CD4-positive, alpha-beta memory T cell (primary cell): ENCODE data around the gene ABCB4. TPM values are rescaled to one million over a fixed set of nuclear protein-coding genes. Genes with fewer than 3 reads are reported as not detected.

Experiments used
- CTCF ChIA-PET: fragments of 350-600 bp; sonication (Branson Sonifier 250); formaldehyde crosslinking; loops from one replicate; lab custom pipeline; 2021; ENCODE audit warnings: inconsistent platforms; ENCODE audit not compliant: partially characterized antibody; lab: Charles Lee
- POLR2A ChIA-PET: fragments of 350-600 bp; sonication (Branson Sonifier 250); formaldehyde crosslinking; loops from one replicate; lab custom pipeline; 2021; ENCODE audit not compliant: partially characterized antibody; lab: Charles Lee
- DNase-seq, 5 donors: peaks; one replicate each; pipeline versions ENCODE4 v3.0.0 to v3.0.0-alpha.2; 2020 to 2022; ENCODE audit warnings: mixed read lengths in 1 of 5
- H3K27ac ChIP-seq: one replicate; pipeline ENCODE4 v1.7.0; 2013; ENCODE audit warnings: low read depth, low read length
- H3K27me3 ChIP-seq: 2 replicates; pipeline ENCODE4 v1.7.0; 2013; ENCODE audit warnings: mild to moderate bottlenecking, low read length, moderate library complexity; ENCODE audit not compliant: insufficient read depth
- H3K36me3 ChIP-seq: 2 replicates; pipeline ENCODE4 v1.7.0; 2013; ENCODE audit warnings: mild to moderate bottlenecking, low read length, moderate library complexity; ENCODE audit not compliant: insufficient read depth
- H3K4me1 ChIP-seq: 2 replicates; pipeline ENCODE4 v1.7.0; 2013; ENCODE audit warnings: mild to moderate bottlenecking, low read length, moderate library complexity; ENCODE audit not compliant: insufficient read depth
- H3K4me3 ChIP-seq, 2 donors: one replicate each; pipeline ENCODE4 v1.7.0; 2013; ENCODE audit warnings: low read length in 2 of 2, mild to moderate bottlenecking in 1 of 2
- H3K9me3 ChIP-seq, 2 donors: one replicate each; pipeline ENCODE4 v1.7.0; 2013; ENCODE audit warnings: low read length in 2 of 2, control low read depth in 1 of 2; ENCODE audit not compliant: control insufficient read depth in 1 of 2
- H3K27ac Mint-ChIP-seq, 7 donors: one replicate each; pipeline ENCODE4 v1.8.0; 2020 to 2021; ENCODE audit warnings: mixed read lengths in 7 of 7, mild to moderate bottlenecking in 6 of 7, inconsistent platforms in 3 of 7, moderate library complexity in 3 of 7
- H3K27me3 Mint-ChIP-seq, 2 donors: one replicate each; pipeline ENCODE4 v1.8.0; 2020 to 2021; ENCODE audit warnings: mixed read lengths in 2 of 2
- H3K36me3 Mint-ChIP-seq, 2 donors: one replicate each; pipeline ENCODE4 v1.8.0; 2020 to 2021; ENCODE audit warnings: mixed read lengths in 2 of 2, inconsistent platforms in 1 of 2, mild to moderate bottlenecking in 1 of 2
- H3K4me1 Mint-ChIP-seq, 4 donors: one replicate each; pipeline ENCODE4 v1.8.0; 2020 to 2021; ENCODE audit warnings: mixed read lengths in 4 of 4, mild to moderate bottlenecking in 1 of 4
- H3K4me3 Mint-ChIP-seq, 8 donors: one replicate each; pipeline ENCODE4 v1.8.0; 2020 to 2021; ENCODE audit warnings: mixed read lengths in 8 of 8, mild to moderate bottlenecking in 7 of 8, moderate library complexity in 6 of 8, inconsistent platforms in 3 of 8
- H3K9me3 Mint-ChIP-seq, 8 donors: one replicate each; pipeline ENCODE4 v1.8.0; 2020 to 2021; ENCODE audit warnings: mixed read lengths in 8 of 8, mild to moderate bottlenecking in 5 of 8, inconsistent platforms in 3 of 8, moderate library complexity in 1 of 8
- intact Hi-C: fragments of 100-400 bp; cut with micrococcal nuclease; formaldehyde crosslinking; loops from one replicate; pipeline ENCODE4 v1.15.1; 2023
- polyA plus RNA-seq, 2 donors: library from polyadenylated mRNA; unstranded; fragments of 300-500 nt; fragmentation: Illumina TruSeq; gene quantifications; one replicate each; pipeline ENCODE4 v1.2.3, GENCODE V29; 2021
- total RNA-seq, 2 experiments: library from RNA; stranded (reverse); gene quantifications; one replicate each; pipeline ENCODE4 v1.2.3, GENCODE V29; 2021

The ABCB4 gene
- total and polyA plus RNA-seq, 4 experiments from 2014 or later, result 0.11 TPM; not detected in 3

- ChIA-PET CTCF (interaction anchor here (0.9 kb wide), 1 partner anchor 27 kb away, joined by 3 read pairs; no protein-coding TSS in a partner anchor), POLR2A (interaction anchor here (1.2 kb wide), 1 partner anchor 11 kb away, joined by 3 read pairs; no protein-coding TSS in a partner anchor)
- intact Hi-C loops, result no loop called here
- Histone ChIP-seq H3K9me3 (no peaks in the 10 kb centered on the region), H3K4me3 (no peak overlapping the region), H3K27ac (no peak overlapping the region), H3K27me3 (no peaks in the 10 kb centered on the region), H3K4me1 (no peaks in the 10 kb centered on the region), H3K36me3 (no peaks in the 10 kb centered on the region)
- Mint-ChIP-seq H3K36me3 (peaks cover 65 to 73% of the 10 kb centered on the region in 2 donors), H3K27me3 (no peaks in the 10 kb centered on the region), H3K4me3 (no peak overlapping the region), H3K9me3 (no peaks in the 10 kb centered on the region), H3K4me1 (peaks cover 0 to 11% (median 3%) of the 10 kb centered on the region in 4 donors), H3K27ac (no peak overlapping the region)
- no peak for DNase-seq
These were observed 84.3 kb downstream of the ABCB4 start for GRCh38 chr7:87391020-87391701.

GRCh38 chr7:87380905-87381304 is 94.6 kb downstream of the ABCB4 start:
- no peak overlapping the region for H3K4me3 Mint-ChIP-seq
- H3K27me3 Mint-ChIP-seq, result no peaks in the 10 kb centered on the region
- H3K4me1 ChIP-seq, result no peaks in the 10 kb centered on the region
- H3K36me3 Mint-ChIP-seq, result peaks cover 45 to 59% of the 10 kb centered on the region in 2 donors
- peaks cover 4% of the 10 kb centered on the region for H3K36me3 ChIP-seq
- no peak for DNase-seq
- no peak overlapping the region for H3K4me3 ChIP-seq
- CTCF ChIA-PET, result interaction anchor here (1.9 kb wide), 1 partner anchor 69 kb away, joined by 10 read pairs; no protein-coding TSS in a partner anchor
- H3K27ac ChIP-seq, result no peak overlapping the region
- intact Hi-C loops, result no loop called here
- H3K9me3 Mint-ChIP-seq, result no peaks in the 10 kb centered on the region
- H3K9me3 ChIP-seq, result no peaks in the 10 kb centered on the region
- no peaks in the 10 kb centered on the region for H3K4me1 Mint-ChIP-seq
- H3K27ac Mint-ChIP-seq, result no peak overlapping the region
- POLR2A ChIA-PET, result interaction anchor here (1.4 kb wide), 1 partner anchor 10 kb away, joined by 3 read pairs; no protein-coding TSS in a partner anchor
- no peaks in the 10 kb centered on the region for H3K27me3 ChIP-seq

- Mint-ChIP-seq H3K4me3 (no peak overlapping the region), H3K27me3 (no peaks in the 10 kb centered on the region), H3K4me1 (no peaks in the 10 kb centered on the region), H3K9me3 (no peaks in the 10 kb centered on the region), H3K27ac (no peak overlapping the region), H3K36me3 (peaks cover 26 to 29% of the 10 kb centered on the region in 2 donors)
- Histone ChIP-seq H3K4me3 (no peak overlapping the region), H3K9me3 (no peaks in the 10 kb centered on the region), H3K27me3 (no peaks in the 10 kb centered on the region), H3K4me1 (no peaks in the 10 kb centered on the region), H3K27ac (no peak overlapping the region), H3K36me3 (no peaks in the 10 kb centered on the region)
- POLR2A ChIA-PET, result no interaction called here
- intact Hi-C loops, result no loop called here
- CTCF ChIA-PET, result no interaction called here
- DNase-seq, result no peak
These were observed 99.6 kb downstream of the ABCB4 start for GRCh38 chr7:87375662-87376435.

- Histone ChIP-seq H3K27ac (no peak overlapping the region), H3K36me3 (no peaks in the 10 kb centered on the region), H3K27me3 (no peaks in the 10 kb centered on the region), H3K4me3 (no peak overlapping the region), H3K9me3 (no peaks in the 10 kb centered on the region), H3K4me1 (peaks cover 18% of the 10 kb centered on the region)
- CTCF ChIA-PET, result interaction anchor here (2.5 kb wide), 1 partner anchor 25 kb away, joined by 9 read pairs; the partner anchor contains the start of gene CROT
- H3K27ac Mint-ChIP-seq, result no peak overlapping the region
- H3K27me3 Mint-ChIP-seq, result no peaks in the 10 kb centered on the region
- H3K9me3 Mint-ChIP-seq, result no peaks in the 10 kb centered on the region
- H3K4me1 Mint-ChIP-seq, result peaks cover 0 to 8% (median 3%) of the 10 kb centered on the region in 4 donors
- POLR2A ChIA-PET, result no interaction called here
- intact Hi-C loops, result no loop called here
- no peak for DNase-seq
- H3K36me3 Mint-ChIP-seq, result peaks cover 11 to 15% of the 10 kb centered on the region in 2 donors
- H3K4me3 Mint-ChIP-seq, result no peak overlapping the region
These were observed 104.8 kb downstream of the ABCB4 start for GRCh38 chr7:87370660-87371180.

GRCh38 chr7:87369216-87369615 is 106.3 kb downstream of the ABCB4 start:
- Histone ChIP-seq H3K27ac (no peak overlapping the region), H3K36me3 (no peaks in the 10 kb centered on the region), H3K4me1 (peaks cover 18% of the 10 kb centered on the region), H3K9me3 (no peaks in the 10 kb centered on the region), H3K27me3 (no peaks in the 10 kb centered on the region), H3K4me3 (no peak overlapping the region)
- Mint-ChIP-seq H3K4me1 (peaks cover 0 to 8% (median 3%) of the 10 kb centered on the region in 4 donors), H3K4me3 (peak overlapping the region in 5 of 8 donors; percentile 25 to 76 (median 35)), H3K27ac (peak overlapping the region in 5 of 7 donors; percentile 15 to 94 (median 81)), H3K36me3 (peaks cover 11 to 12% of the 10 kb centered on the region in 2 donors), H3K27me3 (no peaks in the 10 kb centered on the region), H3K9me3 (no peaks in the 10 kb centered on the region)
- DNase-seq, result peak; percentile 45 to 64 (median 49)
- ChIA-PET POLR2A (interaction anchor here (0.6 to 1.6 kb wide), 6 partner anchors 11 to 150 kb away, joined by 3 to 23 read pairs (median 4); partner anchors contain the start of genes CROT and TMEM243), CTCF (interaction anchor here (2.5 kb wide), 1 partner anchor 24 kb away, joined by 9 read pairs; the partner anchor contains the start of gene CROT)
- intact Hi-C loops, result loop anchor here (1.0 to 2.0 kb wide), 2 partner anchors 24 to 48 kb away; partner anchors contain the start of gene CROT

- Mint-ChIP-seq H3K36me3 (peaks cover 6 to 13% of the 10 kb centered on the region in 2 donors), H3K27ac (no peak overlapping the region), H3K9me3 (no peaks in the 10 kb centered on the region), H3K27me3 (no peaks in the 10 kb centered on the region), H3K4me3 (no peak overlapping the region), H3K4me1 (peaks cover 0 to 4% (median 2%) of the 10 kb centered on the region in 4 donors)
- ChIA-PET POLR2A (no interaction called here), CTCF (no interaction called here)
- Histone ChIP-seq H3K27ac (no peak overlapping the region), H3K9me3 (no peaks in the 10 kb centered on the region), H3K27me3 (no peaks in the 10 kb centered on the region), H3K4me3 (no peak overlapping the region), H3K4me1 (peaks cover 13% of the 10 kb centered on the region), H3K36me3 (no peaks in the 10 kb centered on the region)
- intact Hi-C loops, result no loop called here
- no peak for DNase-seq
These were observed 111.2 kb downstream of the ABCB4 start for GRCh38 chr7:87364246-87364645.

GRCh38 chr7:87363342-87363741 is 112.1 kb downstream of the ABCB4 start:
- Mint-ChIP-seq H3K27me3 (no peaks in the 10 kb centered on the region), H3K4me1 (no peaks in the 10 kb centered on the region), H3K4me3 (no peak overlapping the region), H3K36me3 (peaks cover 13 to 17% of the 10 kb centered on the region in 2 donors), H3K27ac (no peak overlapping the region), H3K9me3 (no peaks in the 10 kb centered on the region)
- H3K36me3 ChIP-seq, result no peaks in the 10 kb centered on the region
- intact Hi-C loops, result no loop called here
- H3K9me3 ChIP-seq, result no peaks in the 10 kb centered on the region
- no peak overlapping the region for H3K27ac ChIP-seq
- no peaks in the 10 kb centered on the region for H3K27me3 ChIP-seq
- peaks cover 4% of the 10 kb centered on the region for H3K4me1 ChIP-seq
- DNase-seq, result no peak
- CTCF ChIA-PET, result no interaction called here
- POLR2A ChIA-PET, result no interaction called here
- H3K4me3 ChIP-seq, result no peak overlapping the region
